Skin of body (tissue), 2 donors: ENCODE measurements around the gene AMOTL2. TPM values are rescaled to one million over a fixed set of nuclear protein-coding genes. Genes with fewer than 3 reads are reported as not detected.

Experiments
- DNase-seq: peaks from one replicate; lab custom pipeline; 2025; lab: John Stamatoyannopoulos, UW
- total RNA-seq: library from RNA; depleted of rRNA; stranded (reverse); fragments of >200 nt; gene quantifications from one replicate; pipeline ENCODE4 v1.2.3, GENCODE V29; 2014

AMOTL2 gene
- total RNA-seq, 1 donor from 2014 or later: 46.8 TPM

DNA sequence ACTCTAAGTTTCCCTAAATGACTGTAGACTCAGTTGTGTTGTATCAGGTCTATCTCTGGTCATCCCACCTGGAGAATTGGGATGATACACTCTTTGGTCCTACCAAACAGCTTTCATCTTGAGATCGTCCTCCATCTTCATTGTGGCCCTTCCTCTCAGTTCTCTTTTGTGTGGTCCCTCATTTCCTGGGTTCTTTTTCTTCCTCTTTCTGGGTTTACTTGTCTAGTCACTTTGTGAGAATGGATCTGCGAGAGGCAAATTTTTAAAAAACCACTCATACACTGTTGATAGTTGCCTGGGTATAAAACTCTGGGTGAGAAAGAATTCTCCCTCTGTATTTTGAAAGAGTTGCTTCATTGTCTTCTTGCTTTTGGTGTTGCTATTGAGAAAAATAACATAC lies 6.0 kb upstream of the AMOTL2 start:
- DNase-seq: no peak

DNA sequence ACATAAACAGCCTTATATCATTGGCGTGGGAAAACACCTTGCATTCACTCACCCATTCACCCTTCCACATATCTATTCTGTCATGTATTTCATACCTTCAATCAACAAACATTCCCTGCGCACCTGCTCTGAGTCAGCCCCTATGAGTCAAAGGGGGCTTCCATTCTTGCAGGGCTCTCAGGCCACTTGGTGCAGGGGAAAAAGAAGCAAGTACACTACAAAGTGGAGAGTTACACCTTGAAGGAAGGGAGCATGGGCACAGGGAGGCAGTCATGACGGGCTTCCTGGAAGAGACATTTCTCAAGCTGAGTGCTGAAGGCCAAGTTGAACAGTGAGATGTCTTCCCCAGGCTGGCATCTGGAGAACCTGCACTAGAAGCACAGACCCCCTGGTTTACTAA lies 4.6 kb upstream of the AMOTL2 start:
- DNase-seq: no peak

DNA sequence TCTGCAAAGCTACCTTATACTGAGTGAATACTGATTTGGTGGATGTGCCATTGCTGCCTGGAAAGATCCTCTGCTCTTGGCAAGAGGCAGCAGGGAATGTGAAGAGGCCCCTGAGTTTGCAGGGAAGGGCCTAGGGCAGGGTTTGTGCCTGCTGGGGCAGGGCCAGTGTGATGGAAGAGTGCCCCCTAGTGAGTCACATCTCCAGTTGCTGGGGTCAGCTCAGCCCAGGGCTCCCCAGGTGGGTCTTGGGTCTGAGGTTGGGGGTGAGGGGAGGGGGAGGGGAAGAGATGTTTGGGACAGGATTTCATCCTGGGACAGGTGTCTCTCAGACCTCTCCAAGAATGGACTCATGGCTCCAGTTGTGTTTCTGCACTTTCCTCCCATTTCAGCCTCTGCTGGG lies 4.1 kb upstream of the AMOTL2 start:
- DNase-seq: no peak

- DNase-seq: no peak
Observed at GRCh38 chr3:134377896-134378295, 3.6 kb upstream of the AMOTL2 start.

- DNase-seq: no peak
Observed at GRCh38 chr3:134376786-134377426, 2.7 kb upstream of the AMOTL2 start.

GRCh38 chr3:134376385-134376765 lies 2.1 kb upstream of the AMOTL2 start:
- no peak for DNase-seq

DNA sequence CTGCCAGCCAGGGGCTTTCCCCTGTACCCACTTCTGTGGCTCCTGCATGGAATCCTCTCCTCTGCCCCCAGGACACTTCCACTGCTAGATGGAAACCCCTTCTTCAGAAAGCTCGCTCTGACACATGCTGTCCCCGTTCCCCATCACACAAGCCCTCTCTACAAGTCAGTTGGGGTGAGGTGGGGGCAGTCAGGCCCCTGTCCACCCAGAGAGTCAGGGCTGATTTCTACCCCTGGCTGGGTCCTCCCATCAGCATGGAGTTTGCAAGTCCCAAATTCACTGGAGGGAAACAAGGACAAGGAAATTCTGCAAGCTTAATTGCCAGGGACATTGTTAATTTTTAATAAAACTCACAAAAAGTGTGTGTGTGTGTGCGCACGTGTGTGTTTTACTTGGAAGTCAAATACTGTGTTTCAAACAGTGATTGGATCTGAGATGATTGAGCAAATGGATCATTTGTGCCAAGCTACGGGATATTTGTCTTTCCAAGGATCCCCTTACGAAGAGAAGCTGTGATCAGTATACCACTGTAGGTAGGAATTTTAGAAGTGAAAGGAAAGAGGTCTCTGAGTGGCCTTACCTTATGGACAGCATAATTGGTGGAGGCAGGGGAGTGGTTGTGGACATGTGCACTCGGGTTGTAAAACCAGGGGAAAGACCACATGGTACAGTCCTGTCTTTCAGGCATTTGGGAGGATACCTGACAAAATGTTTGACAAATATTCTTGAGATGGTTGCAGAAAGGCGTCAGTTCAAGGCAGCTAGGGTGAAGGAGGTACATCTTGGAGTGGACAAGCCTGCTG lies 1.5 kb upstream of the AMOTL2 start:
- no peak for DNase-seq

GRCh38 chr3:134374791-134375581 lies 739 bp upstream of the AMOTL2 start:
- no peak for DNase-seq

DNA sequence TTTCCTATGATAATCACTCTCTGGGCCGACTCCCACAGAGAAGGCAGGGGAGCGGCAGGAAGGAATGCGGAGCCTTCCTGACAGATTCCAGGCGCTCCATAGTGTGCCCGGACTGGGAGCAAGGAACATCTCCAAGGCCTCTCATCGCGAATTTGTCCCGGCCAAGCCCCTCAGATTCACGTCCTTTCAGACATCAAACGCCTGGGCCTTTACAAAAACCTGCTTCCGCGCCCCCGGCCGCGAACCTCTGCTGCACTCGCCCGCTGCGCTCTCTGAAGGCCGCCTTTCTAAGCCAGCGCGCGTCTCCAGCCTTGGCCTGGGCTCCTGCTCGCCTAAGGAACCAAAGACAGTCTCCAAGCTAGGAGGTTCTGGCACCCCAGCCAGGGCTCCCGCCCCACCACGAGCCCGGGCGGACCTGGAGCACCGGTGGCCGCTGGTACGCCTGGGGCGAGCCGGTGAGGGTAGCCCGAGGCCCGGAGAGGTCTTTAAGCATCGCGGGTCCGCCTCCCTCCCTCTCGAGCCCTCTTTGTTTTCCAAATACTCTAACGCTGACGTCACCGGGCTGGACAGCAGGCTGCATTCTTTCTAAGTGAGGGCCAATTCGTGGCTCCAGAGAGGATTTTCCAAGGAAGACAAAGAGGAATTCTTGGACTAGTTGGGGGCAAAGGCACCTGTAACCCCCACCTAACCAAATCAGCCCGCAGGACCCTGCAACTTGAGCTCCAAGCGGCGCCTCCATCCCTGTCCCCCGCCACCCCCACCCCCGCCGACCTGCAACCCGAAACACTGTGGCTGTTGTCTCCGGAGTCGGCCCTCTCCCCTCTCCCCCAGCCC lies 759 bp downstream of the AMOTL2 start:
- DNase-seq: peak; percentile 84

DNA sequence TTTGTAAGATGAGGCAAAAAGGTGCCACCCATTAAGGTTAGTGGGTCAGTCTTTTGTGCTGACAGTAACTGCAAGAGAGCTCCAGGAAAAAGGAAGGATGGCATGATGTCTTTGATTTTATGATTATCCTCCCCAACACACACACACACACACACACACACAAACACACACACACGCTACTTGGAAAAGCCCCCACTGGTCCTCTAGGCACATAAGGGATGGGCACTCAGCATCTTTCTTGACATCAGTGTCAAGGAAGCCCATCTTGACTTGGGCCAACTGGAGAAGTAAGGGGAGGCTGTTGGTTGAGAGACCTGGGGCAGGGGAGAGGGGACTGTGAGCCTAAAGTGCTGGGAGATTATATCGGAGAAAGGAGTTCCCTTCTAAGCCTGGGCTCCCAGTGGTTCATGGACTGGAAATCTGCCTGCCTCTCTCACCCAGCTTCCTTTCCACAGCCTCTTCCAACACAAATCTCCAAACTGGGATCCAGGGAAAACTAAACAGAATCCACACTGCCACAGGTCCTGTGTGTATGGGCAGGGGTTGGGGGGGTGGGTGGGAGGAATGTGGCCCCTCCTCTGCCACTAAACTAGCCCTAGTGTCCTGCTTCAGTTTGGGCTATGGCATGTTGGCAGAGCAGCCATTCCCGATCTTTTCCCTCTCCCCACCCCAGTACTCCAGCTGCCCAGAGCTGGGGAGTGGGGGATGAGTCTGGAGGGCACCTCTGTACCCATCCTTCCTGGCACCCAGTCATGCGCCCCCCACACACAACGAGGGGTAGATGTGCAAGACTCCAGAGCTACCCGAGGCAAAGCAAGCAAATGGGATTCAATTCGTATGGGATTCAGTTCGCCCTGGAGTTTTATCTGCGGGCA lies 1.6 kb downstream of the AMOTL2 start:
- no peak for DNase-seq

DNA sequence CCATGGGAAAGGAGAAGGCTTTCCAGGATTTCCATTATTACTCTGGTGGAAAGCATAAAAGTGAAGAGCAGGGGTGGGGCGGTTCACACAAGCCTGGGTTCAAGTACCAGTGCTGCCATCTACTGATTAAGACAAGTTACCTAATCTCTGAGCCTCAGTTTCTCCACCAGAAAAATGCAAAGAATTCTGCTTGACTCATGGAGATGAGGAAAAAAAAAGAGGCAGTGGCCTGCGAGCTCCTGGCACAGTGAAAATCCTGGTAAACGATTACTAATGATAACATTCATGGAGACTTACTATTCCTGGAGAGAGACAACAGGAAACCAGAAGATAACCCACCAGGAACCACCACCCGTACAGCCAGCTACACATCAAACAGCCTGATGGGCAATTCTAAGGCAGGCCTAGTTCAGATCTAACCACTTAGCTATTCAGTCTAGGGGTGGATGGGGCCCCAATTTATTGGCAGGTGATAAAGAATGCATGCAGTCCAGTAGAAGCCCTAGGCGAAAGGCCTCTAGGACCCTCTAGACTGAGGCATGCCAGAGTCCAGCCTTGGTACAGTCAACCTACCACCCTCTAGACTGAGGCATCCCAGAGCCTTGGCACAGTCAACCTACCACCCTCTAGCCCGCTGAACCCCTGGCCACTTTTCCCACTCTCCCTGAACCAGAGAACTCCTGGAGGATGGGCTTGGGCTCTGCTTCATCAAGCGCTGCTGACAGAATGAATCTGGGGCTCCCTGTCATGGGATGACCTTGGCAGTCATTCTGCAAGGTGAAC lies 2.5 kb downstream of the AMOTL2 start:
- no peak for DNase-seq

DNA sequence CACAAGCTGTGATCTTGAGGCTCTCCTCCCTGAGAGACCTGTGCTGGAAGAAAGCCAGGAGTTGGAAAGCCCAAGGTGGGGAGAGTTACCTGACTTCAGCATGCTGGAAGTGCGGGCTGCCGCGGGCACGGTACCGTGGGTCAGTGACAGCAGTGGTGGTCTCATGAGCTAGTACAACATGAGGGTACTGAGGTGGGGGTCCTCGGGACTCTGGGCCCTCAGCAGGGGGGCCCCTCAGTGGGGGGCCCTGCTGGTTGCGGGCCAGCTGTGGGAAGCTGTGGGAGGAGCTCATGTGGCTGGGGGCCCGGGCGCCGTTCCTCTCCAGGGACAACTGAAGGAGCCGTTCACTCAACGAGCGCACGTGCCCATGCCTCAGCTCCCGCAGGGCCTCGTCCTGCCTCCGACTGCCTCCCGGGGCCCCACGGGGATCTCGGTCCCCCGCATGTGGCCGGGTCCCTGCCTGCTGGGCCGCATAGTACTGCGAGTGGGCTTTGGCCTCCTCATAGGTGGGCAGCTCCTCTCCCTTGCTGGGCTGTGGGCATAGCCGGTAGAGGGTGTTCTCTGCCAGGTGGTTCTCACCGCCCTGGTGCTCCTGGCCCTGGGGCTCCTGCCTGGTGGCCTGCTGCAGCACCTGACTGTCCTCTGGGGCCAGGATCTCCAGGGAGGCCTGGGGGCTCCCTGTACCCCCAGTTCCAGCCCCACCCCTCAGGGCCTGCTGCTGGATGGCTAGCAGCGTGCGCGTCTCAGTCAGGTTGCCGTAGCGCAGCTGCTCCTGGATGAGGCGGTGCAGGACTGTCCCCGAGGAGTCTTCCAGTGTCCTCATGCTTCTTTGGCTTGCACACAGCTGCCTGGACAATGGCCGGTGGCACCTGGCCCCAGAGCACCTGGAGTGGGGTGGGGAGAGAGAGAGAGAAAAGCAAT lies 3.4 kb downstream of the AMOTL2 start:
- no peak for DNase-seq

GRCh38 chr3:134369861-134370596 lies 4.2 kb downstream of the AMOTL2 start:
- DNase-seq: no peak

GRCh38 chr3:134369231-134369741 lies 5.0 kb downstream of the AMOTL2 start:
- no peak for DNase-seq

- DNase-seq: no peak
Observed at GRCh38 chr3:134368751-134369105, 5.5 kb downstream of the AMOTL2 start.

DNA sequence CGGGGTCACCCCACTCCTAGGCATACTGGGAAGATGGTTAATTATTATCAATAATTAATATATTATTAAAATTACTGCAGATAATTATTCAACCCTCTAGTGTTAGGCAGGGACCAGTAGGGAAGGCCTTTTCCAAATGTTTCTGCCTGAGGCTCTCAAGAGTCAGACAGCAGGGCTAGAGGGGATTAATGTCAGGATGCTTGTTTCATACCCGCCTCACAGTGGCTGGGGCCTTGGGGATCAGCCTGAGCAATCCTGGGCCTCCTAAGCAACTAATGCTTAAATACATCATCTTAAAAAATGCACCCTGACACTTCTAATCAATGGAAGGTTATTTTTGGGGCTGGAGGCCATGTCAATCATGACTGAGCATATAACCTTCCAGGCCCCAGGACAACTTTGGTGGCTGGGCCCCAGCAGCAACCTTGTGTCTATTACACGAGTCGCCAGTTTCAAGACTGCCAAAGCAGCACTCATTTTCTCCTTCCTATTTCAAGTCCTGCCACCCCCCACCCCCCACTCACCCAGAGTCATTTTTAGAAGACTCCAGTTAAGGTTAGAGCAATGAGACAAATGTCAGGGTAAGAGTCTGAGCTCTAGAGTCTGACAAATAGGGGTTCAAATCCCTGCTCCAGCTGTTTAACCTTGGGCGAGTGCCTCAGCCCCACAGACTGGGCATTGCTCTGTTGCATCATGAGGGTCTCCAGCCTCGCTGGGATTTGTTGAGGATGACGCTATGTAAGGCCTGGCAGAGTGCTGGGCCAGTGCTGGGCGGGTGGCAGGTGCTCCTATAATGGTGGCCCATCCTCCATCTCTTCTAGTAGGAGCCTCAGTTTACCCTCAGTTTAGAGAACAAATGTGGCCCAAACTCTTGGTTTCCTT lies 6.1 kb downstream of the AMOTL2 start:
- DNase-seq: no peak
